Activated T-helper 1 cell treated with anti-CD3 and anti-CD28 coated beads, Interleukin-2, amount 50 U/mL, for 16 hours (primary cell): ENCODE data around the gene SMPD2.

ENCODE experiments used
- DNase-seq, 2 donors: peaks; one replicate each; pipeline ENCODE4 v3.0.0-alpha.2; 2020; ENCODE audit warnings: low read depth in 1 of 2, low spot score in 1 of 2

The SMPD2 gene

GRCh38 chr6:109440331-109441068 is at the start of gene SMPD2, which contains the start of gene PPIL6:
SMPD2 (plus strand) TSS chr6:109440724; CDS start chr6:109441122, 398 bp downstream.
PPIL6 (minus strand) TSS chr6:109440628; CDS start chr6:109440590, 38 bp downstream.
- DNase-seq: peak; percentile 52 to 72

GRCh38 chr6:109393157-109393885 is 47.2 kb upstream of the SMPD2 start:
- no peak for DNase-seq

GRCh38 chr6:109393886-109394281 is 46.6 kb upstream of the SMPD2 start:
- DNase-seq: no peak

GRCh38 chr6:109396046-109396718 is 44.3 kb upstream of the SMPD2 start:
- DNase-seq: no peak

GRCh38 chr6:109397020-109397419 is 43.5 kb upstream of the SMPD2 start:
- DNase-seq: no peak

- no peak for DNase-seq
These were observed 34.3 kb upstream of the SMPD2 start for GRCh38 chr6:109406196-109406595.

- no peak for DNase-seq
These were observed 29.5 kb upstream of the SMPD2 start for GRCh38 chr6:109411034-109411433.

- no peak for DNase-seq
These were observed 22.9 kb upstream of the SMPD2 start for GRCh38 chr6:109417646-109418045.

GRCh38 chr6:109420751-109421150 is 19.8 kb upstream of the SMPD2 start:
- no peak for DNase-seq

- no peak for DNase-seq
These were observed 19.3 kb upstream of the SMPD2 start for GRCh38 chr6:109421184-109421583.

- DNase-seq: no peak
These were observed 15.6 kb upstream of the SMPD2 start for GRCh38 chr6:109424946-109425345.

GRCh38 chr6:109428889-109429477 is 11.5 kb upstream of the SMPD2 start:
- DNase-seq: no peak

- DNase-seq: no peak
These were observed 11.0 kb upstream of the SMPD2 start for GRCh38 chr6:109429496-109429895.

- no peak for DNase-seq
These were observed 6.1 kb upstream of the SMPD2 start for GRCh38 chr6:109434456-109434855.

GRCh38 chr6:109436041-109436440 is 4.5 kb upstream of the SMPD2 start:
- no peak for DNase-seq

- DNase-seq: peak in 1 of 2 donors; percentile 29
These were observed 719 bp downstream of the SMPD2 start for GRCh38 chr6:109441069-109441816.

GRCh38 chr6:109442393-109442924 is 1.9 kb downstream of the SMPD2 start:
- no peak for DNase-seq

GRCh38 chr6:109443425-109443950 is 3.0 kb downstream of the SMPD2 start:
- no peak for DNase-seq

- DNase-seq: no peak
These were observed 4.9 kb downstream of the SMPD2 start for GRCh38 chr6:109445382-109445781.

GRCh38 chr6:109446072-109446471 is 5.5 kb downstream of the SMPD2 start:
- DNase-seq: no peak
